GM13976 (cell line): Measurements from ENCODE around the gene MGLL.

ENCODE experiments used
- DNase-seq: peaks from one replicate; pipeline ENCODE4 v3.0.0; 2012; ENCODE audit warnings: low spot score
- CTCF ChIP-seq: IDR thresholded peaks from 2 replicates; pipeline ENCODE4 v1.5.1; 2012; ENCODE audit warnings: borderline replicate concordance, mild to moderate bottlenecking; ENCODE audit not compliant: insufficient read depth; ENCODE audit errors: extremely low read depth, missing control alignments, control extremely low read depth
- in situ Hi-C: fragments of 300-500 bp; cut with MboI; formaldehyde crosslinking; loops from one replicate; pipeline ENCODE4 v1.12.0; 2022; ENCODE audit warnings: low sequenced_read_pairs, mixed read lengths, inconsistent platforms; ENCODE audit not compliant: unreplicated experiment

MGLL gene

GRCh38 chr3:127679534-127680145 is 142.7 kb downstream of the MGLL start:
- in situ Hi-C loops = no loop called here
- no peak for TF ChIP-seq CTCF
- DNase-seq = no peak

- no peak for TF ChIP-seq CTCF
- no peak for DNase-seq
- in situ Hi-C loops = no loop called here
These were observed 143.4 kb downstream of the MGLL start for GRCh38 chr3:127678611-127679533.

- no peak for DNase-seq
- in situ Hi-C loops = no loop called here
- TF ChIP-seq CTCF = no peak
These were observed 144.1 kb downstream of the MGLL start for GRCh38 chr3:127678315-127678599.

GRCh38 chr3:127677541-127678314 is 144.6 kb downstream of the MGLL start:
- DNase-seq = no peak
- in situ Hi-C loops = no loop called here
- no peak for TF ChIP-seq CTCF

- no peak for DNase-seq
- no peak for TF ChIP-seq CTCF
- in situ Hi-C loops = no loop called here
These were observed 145.4 kb downstream of the MGLL start for GRCh38 chr3:127676921-127677351.

- in situ Hi-C loops = no loop called here
- no peak for TF ChIP-seq CTCF
- DNase-seq = no peak
These were observed 145.9 kb downstream of the MGLL start for GRCh38 chr3:127676456-127676855.
